OCI-M2 (cell line): ENCODE measurements around the gene GSDMA.
A peak's percentile ranks its signal among the peaks of the same experiment; 100 is the strongest.

ENCODE experiments used
- DNase-seq: peaks from one replicate; lab custom pipeline; 2025; ENCODE audit not compliant: unreplicated experiment; lab: John Stamatoyannopoulos, UW

GSDMA gene

GRCh38 chr17:39960524-39961041 lies 2.2 kb upstream of the GSDMA start:
- DNase-seq, result no peak

GRCh38 chr17:39963829-39964228 lies 1.0 kb downstream of the GSDMA start:
- no peak for DNase-seq

GRCh38 chr17:39965017-39965699 lies 2.4 kb downstream of the GSDMA start:
- no peak for DNase-seq

GRCh38 chr17:39966771-39967170 lies 4.0 kb downstream of the GSDMA start:
- no peak for DNase-seq

GRCh38 chr17:39968761-39969160 lies 6.0 kb downstream of the GSDMA start:
- no peak for DNase-seq

- no peak for DNase-seq
Measured at GRCh38 chr17:39969375-39969774, 6.6 kb downstream of the GSDMA start.

- no peak for DNase-seq
Measured at GRCh38 chr17:39970157-39970692, 7.4 kb downstream of the GSDMA start.

- DNase-seq, result no peak
Measured at GRCh38 chr17:39971076-39971603, 8.3 kb downstream of the GSDMA start.

GRCh38 chr17:39972271-39972670 lies 9.5 kb downstream of the GSDMA start:
- no peak for DNase-seq

GRCh38 chr17:39973496-39973895 lies 10.7 kb downstream of the GSDMA start:
- no peak for DNase-seq

- DNase-seq, result no peak
Measured at GRCh38 chr17:39974433-39974832, 11.6 kb downstream of the GSDMA start.

GRCh38 chr17:39975801-39976200 lies 13.0 kb downstream of the GSDMA start:
- DNase-seq, result no peak

GRCh38 chr17:39979016-39979670 lies 16.3 kb downstream of the GSDMA start:
- DNase-seq, result no peak

GRCh38 chr17:39979893-39980350 lies 17.1 kb downstream of the GSDMA start:
- DNase-seq, result peak; percentile 40

- peak; percentile 92 for DNase-seq
Measured at GRCh38 chr17:39980351-39981206, 17.8 kb downstream of the GSDMA start, which contains the start of gene PSMD3. PSMD3 (plus strand) TSS chr17:39980807; CDS start chr17:39980971, 164 bp downstream.

GRCh38 chr17:39981207-39981741 lies 18.5 kb downstream of the GSDMA start:
- no peak for DNase-seq

- DNase-seq, result no peak
Measured at GRCh38 chr17:39981766-39982375, 19.1 kb downstream of the GSDMA start.

- DNase-seq, result no peak
Measured at GRCh38 chr17:39988206-39988810, 25.5 kb downstream of the GSDMA start.

GRCh38 chr17:39994448-39994847 lies 31.6 kb downstream of the GSDMA start:
- no peak for DNase-seq

- DNase-seq, result no peak
Measured at GRCh38 chr17:39995438-39995837, 32.6 kb downstream of the GSDMA start.
